VCaP (cell line): ENCODE measurements around the gene PPM1J.
"Not testable (repeated sequence)": the region's sequence is repeated elsewhere in the genome, so short reads cannot be mapped to it uniquely, and the experiment has no call there.

Experiments
- H3K27ac ChIP-seq: fragments of 450-650 bp; 2 replicates; pipeline ENCODE4 v1.5.1; 2017
- CTCF ChIP-seq: fragments of 450-650 bp; conservative IDR thresholded peaks from 2 replicates; pipeline ENCODE4 v1.5.1; 2017; ENCODE audit warnings: mild to moderate bottlenecking, moderate library complexity

PPM1J gene

GRCh38 chr1:112727716-112728115, 12.6 kb upstream of the PPM1J start:
- H3K27ac ChIP-seq: no peak overlapping the region
- 0 out of 2 replicates have a peak, but pooled peaks have one; percentile 8 for TF ChIP-seq CTCF

GRCh38 chr1:112724240-112724639, 9.1 kb upstream of the PPM1J start:
- H3K27ac ChIP-seq: not testable (repeated sequence)

- no peak overlapping the region for H3K27ac ChIP-seq
- no peak for TF ChIP-seq CTCF
Observed at GRCh38 chr1:112723511-112723839, 8.3 kb upstream of the PPM1J start.

- no peak overlapping the region for H3K27ac ChIP-seq
- no peak for TF ChIP-seq CTCF
Observed at GRCh38 chr1:112722601-112723510, 7.7 kb upstream of the PPM1J start.

GRCh38 chr1:112721966-112722524, 6.9 kb upstream of the PPM1J start:
- no peak overlapping the region for H3K27ac ChIP-seq
- TF ChIP-seq CTCF: no peak

- not testable (repeated sequence) for H3K27ac ChIP-seq
Observed at GRCh38 chr1:112721294-112721693, 6.2 kb upstream of the PPM1J start.

GRCh38 chr1:112720800-112721199, 5.7 kb upstream of the PPM1J start:
- H3K27ac ChIP-seq: no peak overlapping the region
- no peak for TF ChIP-seq CTCF

GRCh38 chr1:112719706-112720105, 4.6 kb upstream of the PPM1J start:
- no peak for TF ChIP-seq CTCF
- H3K27ac ChIP-seq: no peak overlapping the region
